Esophagus (tissue), 2 donors: ENCODE results near the gene RANBP3. TPM values are rescaled to one million over a fixed set of nuclear protein-coding genes. Genes with fewer than 3 reads are reported as not detected.

ENCODE experiments used
- H3K27ac ChIP-seq, 2 donors: one replicate each; pipeline ENCODE4 v1.5.1; 2013; ENCODE audit warnings: low read depth in 2 of 2, mild to moderate bottlenecking in 2 of 2, inconsistent platforms in 1 of 2, low read length in 1 of 2, moderate library complexity in 1 of 2
- H3K27me3 ChIP-seq, 2 donors: one replicate each; pipeline ENCODE4 v1.6.1; 2013; ENCODE audit warnings: low read length in 2 of 2, control low read depth in 1 of 2, mild to moderate bottlenecking in 1 of 2; ENCODE audit not compliant: insufficient read depth in 2 of 2, control insufficient read depth in 1 of 2
- H3K36me3 ChIP-seq, 2 donors: one replicate each; pipeline ENCODE4 v1.6.1; 2013; ENCODE audit warnings: low read length in 1 of 2; ENCODE audit not compliant: control insufficient read depth in 2 of 2, insufficient read depth in 2 of 2
- H3K4me1 ChIP-seq, 2 donors: one replicate each; pipeline ENCODE4 v1.6.1; 2013; ENCODE audit warnings: low read length in 1 of 2; ENCODE audit not compliant: control insufficient read depth in 2 of 2, insufficient read depth in 2 of 2
- H3K4me3 ChIP-seq, 2 donors: one replicate each; pipeline ENCODE4 v1.5.1; 2013; ENCODE audit warnings: low read length in 2 of 2, mild to moderate bottlenecking in 2 of 2, low read depth in 1 of 2, moderate library complexity in 1 of 2
- H3K9me3 ChIP-seq, 2 donors: one replicate each; pipeline ENCODE4 v1.6.1; 2013; ENCODE audit warnings: mild to moderate bottlenecking in 2 of 2, low read depth in 1 of 2, low read length in 1 of 2, moderate library complexity in 1 of 2; ENCODE audit not compliant: control insufficient read depth in 2 of 2, insufficient read depth in 1 of 2
- WGBS, 2 donors: extraction: QIAGEN DNeasy Blood & Tissue Kit; methylation state at CpG; one replicate each; pipeline ENCODE4 v1.1.7; 2013; 5-methylcytosine and 5-hydroxymethylcytosine counted together
- polyA plus RNA-seq, 2 donors: library from polyadenylated mRNA; stranded (reverse); fragments of 200-250 nt; gene quantifications; one replicate each; pipeline ENCODE4 v1.2.3, GENCODE V29; 2013
- donor health status: healthy with polysubstance abuse.
- donor health status: Bipolar disorder and iron deficiency.

Gene RANBP3
- polyA plus RNA-seq, 2 donors, result 25.0 to 34.4 TPM

DNA sequence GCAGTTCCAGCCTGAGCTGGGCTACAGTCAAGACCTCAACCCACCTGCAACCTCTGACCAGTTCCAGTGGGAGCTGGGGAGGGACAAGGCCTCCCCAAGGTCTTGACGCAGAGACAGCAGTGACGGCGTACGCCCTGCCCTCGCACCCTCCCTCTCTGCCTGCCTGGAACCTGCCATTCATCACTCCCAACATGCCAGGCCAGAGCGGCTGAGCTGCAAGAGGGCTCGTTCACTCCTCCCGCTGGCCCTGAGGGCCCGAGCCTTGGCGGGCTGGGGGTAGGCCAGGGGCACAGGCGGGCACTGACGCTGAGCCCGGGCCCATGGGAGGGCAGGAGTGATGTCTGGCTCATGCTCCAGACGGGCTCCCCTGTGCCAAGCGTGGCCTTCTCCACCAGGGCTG is 82.5 kb downstream of the RANBP3 start:
- no peak overlapping the region for H3K4me3 ChIP-seq
- no peaks in the 10 kb centered on the region for H3K27me3 ChIP-seq
- peaks cover 4 to 31% of the 10 kb centered on the region in 2 donors for H3K4me1 ChIP-seq
- WGBS, 2 donors, result 56 to 73% methylated on average over 15 of the region's 15 CpGs
- peak overlapping the region in 1 of 2 donors; percentile 16 for H3K27ac ChIP-seq
- peaks cover 5 to 27% of the 10 kb centered on the region in 2 donors for H3K36me3 ChIP-seq
- peaks cover 0 to 4% of the 10 kb centered on the region in 2 donors for H3K9me3 ChIP-seq

- 63 to 70% methylated on average over 26 to 28 of the region's 28 CpGs for WGBS, 2 donors
- peaks cover 4 to 31% of the 10 kb centered on the region in 2 donors for H3K4me1 ChIP-seq
- H3K27me3 ChIP-seq, result no peaks in the 10 kb centered on the region
- peaks cover 0 to 4% of the 10 kb centered on the region in 2 donors for H3K9me3 ChIP-seq
- peaks cover 5 to 25% of the 10 kb centered on the region in 2 donors for H3K36me3 ChIP-seq
- peak overlapping the region in 1 of 2 donors; percentile 28 for H3K27ac ChIP-seq
- H3K4me3 ChIP-seq, result no peak overlapping the region
Observed at GRCh38 chr19:5894704-5895349, 83.1 kb downstream of the RANBP3 start.

GRCh38 chr19:5893907-5894703 is 83.8 kb downstream of the RANBP3 start:
- Histone ChIP-seq H3K27ac (peak overlapping the region in 1 of 2 donors; percentile 28), H3K27me3 (no peaks in the 10 kb centered on the region), H3K9me3 (peaks cover 0 to 4% of the 10 kb centered on the region in 2 donors), H3K4me1 (peaks cover 4 to 31% of the 10 kb centered on the region in 2 donors), H3K36me3 (peaks cover 5 to 25% of the 10 kb centered on the region in 2 donors), H3K4me3 (no peak overlapping the region)
- 50 to 64% methylated on average over 25 to 28 of the region's 28 CpGs for WGBS, 2 donors

- H3K9me3 ChIP-seq, result peaks cover 0 to 4% of the 10 kb centered on the region in 2 donors
- peak overlapping the region in 1 of 2 donors; percentile 6 for H3K27ac ChIP-seq
- H3K27me3 ChIP-seq, result no peaks in the 10 kb centered on the region
- H3K36me3 ChIP-seq, result peaks cover 5 to 25% of the 10 kb centered on the region in 2 donors
- WGBS, 2 donors, result 53 to 61% methylated on average over 13 of the region's 13 CpGs
- peaks cover 4 to 31% of the 10 kb centered on the region in 2 donors for H3K4me1 ChIP-seq
- no peak overlapping the region for H3K4me3 ChIP-seq
Observed at GRCh38 chr19:5893296-5893903, 84.5 kb downstream of the RANBP3 start.

DNA sequence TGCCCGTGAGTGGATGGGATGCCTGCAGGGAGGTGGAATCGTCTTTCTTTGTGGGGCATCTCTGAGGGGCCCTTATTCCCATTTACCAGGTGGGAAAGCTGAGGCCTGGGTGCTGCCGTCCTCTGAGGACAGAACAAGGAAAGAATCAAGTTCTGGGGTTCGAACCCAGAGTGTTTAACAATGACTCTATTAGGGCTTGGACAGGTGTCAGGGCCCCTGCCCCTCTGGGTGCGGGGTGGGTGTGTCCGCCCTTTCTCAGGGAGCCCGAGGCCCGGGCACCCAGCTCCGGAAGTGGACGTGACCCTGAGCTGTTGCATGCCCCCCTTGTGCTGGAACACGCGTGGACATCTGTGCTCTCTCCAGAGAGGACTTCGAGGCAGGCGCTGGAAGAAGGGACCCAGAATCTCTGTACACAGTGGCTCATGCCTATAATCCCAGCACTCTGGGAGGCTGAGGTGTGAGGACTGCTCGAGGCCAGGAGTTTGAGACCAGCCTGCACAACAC is 85.1 kb downstream of the RANBP3 start:
- no peak overlapping the region for H3K4me3 ChIP-seq
- no peaks in the 10 kb centered on the region for H3K27me3 ChIP-seq
- peaks cover 5 to 25% of the 10 kb centered on the region in 2 donors for H3K36me3 ChIP-seq
- peaks cover 0 to 4% of the 10 kb centered on the region in 2 donors for H3K9me3 ChIP-seq
- 54 to 55% methylated on average over 14 to 15 of the region's 15 CpGs for WGBS, 2 donors
- peaks cover 4 to 31% of the 10 kb centered on the region in 2 donors for H3K4me1 ChIP-seq
- no peak overlapping the region for H3K27ac ChIP-seq

DNA sequence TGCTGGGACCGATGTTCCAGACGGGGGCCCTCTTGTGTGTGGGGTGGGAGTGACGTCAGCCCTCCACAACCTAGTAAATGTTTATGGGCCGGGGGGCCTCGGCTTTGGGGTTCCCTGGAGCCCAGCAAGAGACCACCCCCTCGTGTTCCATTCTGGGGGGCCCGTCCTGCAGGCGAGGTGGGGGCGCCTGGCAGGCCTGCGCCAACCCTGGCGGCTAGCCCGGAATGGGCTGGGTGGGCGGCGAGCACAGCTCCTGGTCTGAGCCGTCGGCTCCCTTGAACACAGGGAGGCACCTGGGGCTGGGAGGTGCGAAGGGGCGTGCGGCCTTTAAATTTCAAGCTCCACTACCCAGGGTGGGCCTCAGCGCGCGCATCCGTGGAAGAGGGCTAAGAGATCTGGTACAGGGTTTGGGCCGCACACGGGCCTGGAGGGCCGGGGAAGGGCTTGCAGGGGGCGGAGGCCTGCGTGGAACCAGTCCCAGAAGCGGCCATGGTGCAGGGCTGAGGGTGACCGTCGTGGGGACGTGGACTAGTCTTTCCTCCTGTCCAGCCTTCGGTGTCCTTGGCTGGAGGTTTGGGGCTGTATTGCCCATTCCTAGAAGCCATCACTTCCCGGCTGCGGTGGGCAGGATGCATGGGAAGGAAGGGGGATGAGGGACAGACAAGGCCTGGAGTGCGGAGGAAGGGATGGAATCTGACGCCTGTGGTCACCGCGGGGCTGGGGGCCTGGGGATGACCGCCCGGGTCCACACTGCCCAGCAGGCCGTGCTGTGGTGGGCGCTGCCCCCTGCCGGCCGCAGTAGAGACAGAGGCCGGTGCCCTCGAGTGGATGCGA is 85.8 kb downstream of the RANBP3 start:
- Histone ChIP-seq H3K9me3 (peaks cover 0 to 4% of the 10 kb centered on the region in 2 donors), H3K27me3 (no peaks in the 10 kb centered on the region), H3K27ac (no peak overlapping the region), H3K4me1 (peaks cover 4 to 31% of the 10 kb centered on the region in 2 donors), H3K4me3 (peak overlapping the region in 1 of 2 donors; percentile 14), H3K36me3 (peaks cover 5 to 25% of the 10 kb centered on the region in 2 donors)
- WGBS, 2 donors, result 10 to 12% methylated on average over 47 to 48 of the region's 48 CpGs

DNA sequence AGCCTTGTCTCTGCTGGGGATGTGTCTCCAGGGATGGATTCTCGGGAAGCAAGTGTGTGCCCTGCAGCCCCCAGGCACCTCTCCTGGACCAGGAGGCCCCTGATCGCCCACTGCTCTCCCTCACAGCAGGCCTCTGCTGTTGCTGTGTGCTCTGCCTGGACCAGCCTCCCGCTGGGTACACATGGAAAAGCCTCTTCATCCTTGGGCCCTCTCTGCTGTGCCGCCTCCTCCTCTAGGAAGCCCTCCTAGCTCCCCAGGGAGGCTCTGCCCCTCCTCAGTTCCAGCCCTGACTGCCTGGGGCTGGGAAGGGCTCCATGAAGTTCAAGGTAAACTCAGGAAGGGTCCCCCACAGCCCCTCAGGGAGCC is 86.4 kb downstream of the RANBP3 start:
- no peaks in the 10 kb centered on the region for H3K27me3 ChIP-seq
- WGBS, 2 donors, result 60 to 62% methylated on average over 4 of the region's 4 CpGs
- H3K4me3 ChIP-seq, result no peak overlapping the region
- H3K27ac ChIP-seq, result no peak overlapping the region
- peaks cover 4 to 27% of the 10 kb centered on the region in 2 donors for H3K4me1 ChIP-seq
- peaks cover 5 to 19% of the 10 kb centered on the region in 2 donors for H3K36me3 ChIP-seq
- H3K9me3 ChIP-seq, result peaks cover 0 to 4% of the 10 kb centered on the region in 2 donors

DNA sequence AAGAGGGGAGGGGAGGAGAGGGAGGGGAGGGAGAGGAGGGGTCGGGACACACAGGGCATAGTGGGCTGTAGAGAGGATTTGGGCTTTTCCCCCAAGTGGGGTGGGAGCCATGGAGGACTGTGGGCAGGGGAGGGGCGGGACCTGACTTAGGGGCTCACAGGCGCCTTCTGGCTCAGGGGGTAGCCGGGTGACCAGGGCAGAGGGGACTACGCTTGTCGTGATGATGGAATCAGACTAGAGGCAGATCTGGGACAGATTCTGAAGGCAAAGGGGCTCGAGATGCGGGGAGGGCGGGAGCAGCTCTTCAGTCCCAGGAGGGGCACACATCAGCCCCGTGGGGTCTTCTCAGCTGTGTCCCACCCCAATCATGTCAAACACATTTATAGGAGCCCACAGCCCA is 87.8 kb downstream of the RANBP3 start:
- Histone ChIP-seq H3K4me3 (peak overlapping the region in 1 of 2 donors; percentile 12), H3K4me1 (peaks cover 4 to 17% of the 10 kb centered on the region in 2 donors), H3K36me3 (peaks cover 0 to 7% of the 10 kb centered on the region in 2 donors), H3K27me3 (no peaks in the 10 kb centered on the region), H3K9me3 (no peaks in the 10 kb centered on the region), H3K27ac (no peak overlapping the region)
- 45 to 48% methylated on average over 9 to 10 of the region's 10 CpGs for WGBS, 2 donors
